ENCODE data around the gene TMED10.
"Not testable (repeated sequence)": the region's sequence is repeated elsewhere in the genome, so short reads cannot be mapped to it uniquely, and the experiment has no call there.

Gene TMED10

GRCh38 chr14:75190023-75190422 lies 13.6 kb upstream of the TMED10 start:
- no peak for DNase-seq

GRCh38 chr14:75188520-75189268 lies 12.3 kb upstream of the TMED10 start:
- DNase-seq, result no peak

- DNase-seq, result no peak
Observed at GRCh38 chr14:75188086-75188485, 11.7 kb upstream of the TMED10 start.

- DNase-seq, result no peak
Observed at GRCh38 chr14:75186953-75187352, 10.5 kb upstream of the TMED10 start.

DNA sequence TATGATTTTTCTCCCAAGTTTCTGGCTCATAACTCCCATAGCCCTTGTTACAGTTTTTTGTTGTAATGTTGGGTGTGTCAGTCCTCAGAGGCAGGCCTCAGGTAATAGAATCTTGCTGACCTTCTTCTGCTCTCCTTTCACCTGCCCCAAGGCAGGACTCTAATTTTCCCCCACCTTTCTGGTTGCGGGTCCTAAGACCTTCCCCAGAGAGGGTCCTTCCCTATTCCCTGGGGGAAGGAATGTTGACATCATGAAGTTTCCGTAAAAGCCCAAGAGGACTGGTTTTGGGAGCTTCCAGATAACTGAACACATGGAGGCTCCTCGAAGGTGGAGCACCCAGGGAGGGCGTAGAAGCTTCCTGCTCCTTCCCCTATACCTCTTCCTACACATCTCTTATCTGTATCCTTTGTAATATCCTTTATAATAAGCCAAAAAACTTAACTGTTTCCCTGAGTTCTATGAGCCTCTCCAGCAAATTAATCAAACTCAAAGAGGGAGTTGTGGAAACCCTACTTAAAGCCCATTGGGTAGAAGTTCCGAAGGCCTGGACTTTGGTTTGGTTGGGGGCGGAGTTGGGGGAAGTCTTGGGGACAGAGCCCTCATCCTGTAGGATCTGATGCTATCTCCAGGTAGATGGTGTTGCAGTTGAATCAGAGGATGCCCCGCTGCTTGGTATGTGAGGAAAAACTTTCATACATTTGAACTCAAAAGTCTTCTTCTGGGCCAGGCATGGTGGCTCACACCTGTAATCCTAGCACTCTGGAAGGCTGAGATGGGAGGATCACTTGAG lies 9.0 kb upstream of the TMED10 start:
- no peak for DNase-seq

- no peak for DNase-seq
Observed at GRCh38 chr14:75184492-75184891, 8.1 kb upstream of the TMED10 start.

- no peak for DNase-seq
Observed at GRCh38 chr14:75184039-75184438, 7.6 kb upstream of the TMED10 start.

DNA sequence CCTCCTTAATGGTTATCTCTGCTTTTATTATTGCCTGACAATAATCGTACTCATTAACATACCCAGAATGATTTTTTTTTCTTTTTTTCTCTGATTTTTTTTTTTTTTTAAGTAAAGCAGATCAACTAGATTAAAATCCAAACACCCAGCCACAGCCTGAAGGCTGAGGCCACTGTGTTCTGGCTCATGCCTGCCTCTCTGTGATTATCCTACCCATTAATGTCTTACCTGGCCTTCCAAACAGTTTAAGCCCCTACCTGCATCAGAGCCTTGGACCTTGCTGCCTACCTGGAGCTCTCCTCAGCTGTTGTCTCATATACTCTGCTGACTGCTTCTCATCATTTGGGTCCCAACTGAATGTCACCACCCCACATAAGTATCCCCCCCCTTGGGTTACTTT lies 6.8 kb upstream of the TMED10 start:
- no peak for DNase-seq

DNA sequence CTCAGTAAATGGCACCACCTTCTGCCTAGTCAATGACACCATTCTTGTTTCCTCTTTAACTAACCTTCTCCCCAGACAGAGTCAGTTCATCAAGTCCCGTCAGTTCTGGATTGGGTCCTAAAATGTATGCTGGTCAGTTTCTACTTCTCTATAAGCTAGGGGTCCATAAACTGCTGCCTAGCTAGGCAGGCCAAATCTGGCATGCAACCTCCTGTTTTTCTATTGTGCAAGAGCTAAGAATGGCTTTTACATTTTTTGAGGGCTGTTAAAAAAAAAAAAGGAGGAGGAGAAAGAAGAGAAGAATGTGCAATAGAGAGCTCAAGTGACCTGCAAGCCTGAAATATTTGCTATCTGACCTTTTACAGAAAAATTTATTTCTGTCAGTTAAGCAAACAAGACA lies 6.4 kb upstream of the TMED10 start:
- DNase-seq, result no peak

DNA sequence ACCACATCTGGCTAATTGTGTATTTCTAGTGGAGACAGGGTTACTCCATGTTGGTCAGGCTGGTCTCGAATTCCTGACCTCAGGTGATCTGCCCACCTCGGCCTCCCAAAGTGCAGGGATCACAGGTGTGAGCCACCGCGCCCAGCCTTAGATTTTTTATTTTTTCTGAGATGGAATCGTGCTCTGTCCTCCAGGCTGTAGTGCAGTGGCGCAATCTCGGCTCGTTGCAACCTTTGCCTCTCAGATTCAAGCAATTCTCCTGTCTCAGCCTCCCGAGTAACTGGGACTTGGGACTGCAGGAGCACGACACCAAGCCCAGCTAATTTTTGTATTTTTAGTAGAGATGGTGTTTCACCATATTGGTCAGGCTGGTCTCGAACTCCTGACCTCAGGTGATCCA lies 5.8 kb upstream of the TMED10 start:
- DNase-seq, result not testable (repeated sequence)

GRCh38 chr14:75181293-75182062 lies 5.1 kb upstream of the TMED10 start:
- DNase-seq, result no peak

DNA sequence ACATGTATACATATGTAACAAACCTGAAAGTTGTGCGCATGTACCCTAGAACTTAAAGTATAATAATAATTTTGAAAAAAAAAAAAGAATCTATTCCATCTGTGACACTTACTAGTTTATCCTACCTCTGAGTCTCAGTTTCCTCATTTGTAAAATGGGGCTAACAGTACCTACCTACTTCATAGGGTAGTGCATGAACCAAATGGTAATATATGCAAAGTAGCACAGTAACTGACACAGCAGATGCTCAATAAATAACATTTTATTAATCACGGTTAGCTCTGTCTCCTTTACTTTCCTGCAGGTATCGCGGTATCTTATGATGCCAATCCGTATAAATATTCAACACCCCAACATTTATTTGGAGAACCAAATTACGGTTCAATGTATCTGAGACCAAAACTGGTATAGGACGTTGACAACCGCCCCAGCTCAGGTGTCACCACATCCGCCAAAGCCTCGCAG lies 703 bp downstream of the TMED10 start:
- DNase-seq, result no peak

GRCh38 chr14:75174066-75174465 lies 2.3 kb downstream of the TMED10 start:
- no peak for DNase-seq

DNA sequence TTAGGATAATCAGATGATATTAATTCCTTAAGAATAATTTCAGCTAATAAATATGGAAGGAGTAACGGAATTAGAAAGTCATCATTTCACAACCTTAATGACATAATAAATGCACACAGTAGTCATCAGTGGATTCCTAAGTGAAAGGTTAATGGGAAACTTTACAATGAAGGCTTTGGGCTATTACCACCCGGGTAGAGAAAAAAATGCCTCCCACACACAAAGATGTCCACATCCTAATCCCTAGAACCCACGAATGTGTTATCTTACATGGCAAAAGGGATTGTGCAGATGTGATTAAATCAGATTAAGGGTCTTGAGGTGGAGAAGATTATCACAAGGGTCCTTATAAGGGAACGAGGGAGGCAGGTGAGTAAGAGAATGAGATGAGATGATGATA lies 5.6 kb downstream of the TMED10 start:
- DNase-seq, result no peak

GRCh38 chr14:75168586-75169335 lies 7.7 kb downstream of the TMED10 start:
- no peak for DNase-seq

DNA sequence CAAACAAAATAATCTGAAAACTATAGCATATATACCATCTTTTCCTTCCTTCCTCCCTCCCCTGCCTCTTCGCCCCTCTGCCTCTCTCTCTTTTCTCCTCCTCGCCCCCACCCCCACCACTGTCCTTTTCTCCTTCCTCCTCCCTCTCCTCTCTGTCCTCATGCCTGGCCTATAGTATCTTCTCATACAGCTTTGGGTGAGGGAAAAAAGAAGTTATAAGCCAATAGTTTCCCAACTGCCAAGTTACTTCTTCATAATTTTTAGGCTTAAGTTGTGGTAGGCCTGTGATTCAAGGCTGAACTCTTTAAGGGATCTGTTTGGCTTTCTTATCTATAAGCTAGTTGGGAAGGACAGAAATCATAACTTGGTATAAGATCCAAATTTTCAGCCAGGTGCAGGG lies 9.1 kb downstream of the TMED10 start:
- DNase-seq, result no peak

- no peak for DNase-seq
Observed at GRCh38 chr14:75165586-75166391, 10.6 kb downstream of the TMED10 start.

DNA sequence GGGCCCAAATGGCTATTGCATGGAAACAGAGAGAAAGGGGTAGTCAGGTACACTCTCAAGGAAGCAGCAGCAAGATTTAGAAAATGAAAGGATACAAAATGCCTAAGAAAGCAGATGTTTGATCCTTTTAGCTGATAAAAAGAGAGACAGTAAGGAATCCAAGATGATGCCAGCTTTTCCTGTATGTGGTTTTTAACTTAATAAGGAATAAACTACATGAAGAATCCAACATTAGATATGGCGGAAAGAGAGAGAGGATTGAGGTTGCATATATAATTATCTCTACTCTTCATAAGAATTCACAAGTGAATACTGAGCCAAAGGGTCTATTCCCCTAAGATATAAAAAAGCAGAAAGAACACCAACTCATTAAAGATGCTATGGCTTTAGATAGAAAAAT lies 11.6 kb downstream of the TMED10 start:
- DNase-seq, result no peak

- no peak for DNase-seq
Observed at GRCh38 chr14:75163677-75164076, 12.7 kb downstream of the TMED10 start.

DNA sequence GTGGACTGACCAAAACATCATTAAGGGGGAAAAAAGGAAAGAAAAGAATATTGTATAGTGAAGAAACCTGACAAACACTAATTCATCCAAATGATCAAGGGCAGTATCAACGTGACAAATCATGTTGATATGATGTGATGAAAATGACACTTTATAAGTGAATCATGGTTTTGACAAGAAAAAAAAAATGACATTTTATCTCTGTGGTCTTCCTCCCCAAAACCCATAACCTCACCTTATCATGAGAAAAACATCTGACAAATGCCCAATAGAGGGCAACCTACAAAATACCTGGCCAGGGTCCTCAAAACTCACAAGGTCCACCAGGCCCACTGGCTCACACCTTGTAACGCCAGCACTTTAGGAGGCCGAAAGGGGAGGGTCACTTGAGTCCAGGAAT lies 13.8 kb downstream of the TMED10 start:
- DNase-seq, result no peak

DNA sequence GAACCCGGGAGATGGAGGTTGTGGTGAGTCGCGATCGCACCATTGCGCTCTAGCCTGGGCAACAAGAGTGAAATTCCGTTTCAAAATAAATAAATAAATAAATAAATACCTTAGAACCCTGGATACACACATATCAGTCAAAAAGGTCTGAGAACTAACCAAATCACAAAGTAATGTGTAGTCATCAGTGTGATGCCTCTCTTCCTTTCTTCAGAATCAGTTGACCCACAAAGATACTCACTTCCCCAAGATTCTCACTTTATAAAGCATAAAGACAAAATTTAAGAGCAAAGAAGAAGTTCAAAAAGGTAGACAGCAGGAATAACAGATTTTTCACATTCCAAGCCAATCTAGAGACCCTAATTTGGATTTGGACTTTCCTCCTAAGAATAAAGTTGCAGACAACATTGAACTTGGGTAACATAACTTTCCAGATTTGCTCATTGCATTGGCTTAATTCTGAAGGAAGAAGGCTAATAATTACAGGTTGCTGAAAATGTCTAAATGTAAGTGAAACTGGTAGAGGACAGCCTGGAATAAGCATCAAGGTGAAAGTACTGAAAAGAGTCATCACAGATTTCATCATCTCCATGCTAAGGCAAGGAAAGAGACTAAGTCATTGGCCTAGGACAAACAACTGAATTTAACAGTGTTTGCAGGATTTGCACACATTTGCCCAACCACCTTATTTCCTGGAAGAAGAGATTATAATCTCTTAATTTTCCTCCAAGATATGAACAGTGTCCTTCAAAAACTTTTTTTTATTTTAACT lies 17.4 kb downstream of the TMED10 start:
- no peak for DNase-seq
